Kidney capillary endothelial cell (primary cell): ENCODE results near the gene FZD4.
A peak's percentile ranks its signal among the peaks of the same experiment; 100 is the strongest.
"Not testable (repeated sequence)": the region's sequence is repeated elsewhere in the genome, so short reads cannot be mapped to it uniquely, and the experiment has no call there.

Source experiments
- DNase-seq: peaks from one replicate; pipeline ENCODE4 v3.0.0-alpha.2; 2018; ENCODE audit warnings: low spot score

FZD4 gene

GRCh38 chr11:86955361-86956120 lies at the start of gene FZD4:
Gene FZD4, minus strand, starts transcription at chr11:86955395. Its CDS starts 310 bp downstream, at chr11:86955085.
- DNase-seq, result peak; percentile 87

GRCh38 chr11:87004281-87004680 lies 49.1 kb upstream of the FZD4 start:
- not testable (repeated sequence) for DNase-seq

- no peak for DNase-seq
Measured at GRCh38 chr11:87002918-87003317, 47.7 kb upstream of the FZD4 start.

GRCh38 chr11:86999859-87000753 lies 44.9 kb upstream of the FZD4 start:
- no peak for DNase-seq

GRCh38 chr11:86999388-86999787 lies 44.2 kb upstream of the FZD4 start:
- DNase-seq, result no peak

- DNase-seq, result no peak
Measured at GRCh38 chr11:86996953-86997570, 41.9 kb upstream of the FZD4 start.

GRCh38 chr11:86993031-86993430 lies 37.8 kb upstream of the FZD4 start:
- DNase-seq, result no peak

- not testable (repeated sequence) for DNase-seq
Measured at GRCh38 chr11:86992340-86992739, 37.1 kb upstream of the FZD4 start.

- DNase-seq, result no peak
Measured at GRCh38 chr11:86991341-86991740, 36.1 kb upstream of the FZD4 start.

- no peak for DNase-seq
Measured at GRCh38 chr11:86990515-86990914, 35.3 kb upstream of the FZD4 start.

- no peak for DNase-seq
Measured at GRCh38 chr11:86990031-86990430, 34.8 kb upstream of the FZD4 start.

GRCh38 chr11:86988351-86988881 lies 33.2 kb upstream of the FZD4 start:
- no peak for DNase-seq

- DNase-seq, result no peak
Measured at GRCh38 chr11:86987679-86988078, 32.5 kb upstream of the FZD4 start.

GRCh38 chr11:86984701-86985100 lies 29.5 kb upstream of the FZD4 start:
- DNase-seq, result no peak

- DNase-seq, result no peak
Measured at GRCh38 chr11:86983021-86983488, 27.9 kb upstream of the FZD4 start.

GRCh38 chr11:86981777-86982540 lies 26.8 kb upstream of the FZD4 start:
- no peak for DNase-seq

GRCh38 chr11:86980086-86980796 lies 25.0 kb upstream of the FZD4 start:
- DNase-seq, result no peak

GRCh38 chr11:86978756-86979608 lies 23.8 kb upstream of the FZD4 start:
- peak; percentile 40 for DNase-seq

GRCh38 chr11:86978247-86978646 lies 23.1 kb upstream of the FZD4 start:
- DNase-seq, result no peak
